Mesendoderm (in vitro differentiated cells): ENCODE data around the gene POLD2.

ENCODE experiments used
- DNase-seq: peaks from one replicate; pipeline ENCODE4 v3.0.0; 2013
- H2AK5ac ChIP-seq: 2 replicates; pipeline ENCODE4 v1.6.1; 2013; ENCODE audit warnings: low read length, inconsistent platforms
- H2BK120ac ChIP-seq: 2 replicates; pipeline ENCODE4 v1.6.1; 2013; ENCODE audit warnings: low read depth, mild to moderate bottlenecking, low read length, moderate library complexity, mixed read lengths
- H2BK15ac ChIP-seq: replicated peaks from 2 replicates; pipeline ENCODE4 v1.6.1; 2013; ENCODE audit warnings: low read depth, mild to moderate bottlenecking, moderate library complexity
- H2BK5ac ChIP-seq: 2 replicates; pipeline ENCODE4 v1.6.1; 2013; ENCODE audit warnings: low read length, inconsistent platforms
- H3K18ac ChIP-seq: 2 replicates; pipeline ENCODE4 v1.6.1; 2013; ENCODE audit warnings: mild to moderate bottlenecking, low read length, mixed read lengths
- H3K23ac ChIP-seq: one replicate; pipeline ENCODE4 v1.6.1; 2013; ENCODE audit warnings: low read length
- H3K27ac ChIP-seq: 2 replicates; pipeline ENCODE4 v1.5.1; 2013; ENCODE audit warnings: low read depth, mild to moderate bottlenecking, inconsistent platforms, low read length, moderate library complexity
- H3K27me3 ChIP-seq: 2 replicates; pipeline ENCODE4 v1.6.1; 2013; ENCODE audit warnings: low read length, control low read depth, mild to moderate bottlenecking, inconsistent platforms; ENCODE audit not compliant: insufficient read depth, poor library complexity
- H3K36me3 ChIP-seq: 2 replicates; pipeline ENCODE4 v1.6.1; 2013; ENCODE audit warnings: low read length, inconsistent platforms; ENCODE audit not compliant: control insufficient read depth, insufficient read depth
- H3K4ac ChIP-seq: one replicate; pipeline ENCODE4 v1.6.1; 2013; ENCODE audit warnings: low read depth, mild to moderate bottlenecking, low read length, moderate library complexity
- H3K4me1 ChIP-seq: 2 replicates; pipeline ENCODE4 v1.6.1; 2013; ENCODE audit warnings: low read depth, low read length, inconsistent platforms; ENCODE audit not compliant: control insufficient read depth
- H3K4me2 ChIP-seq: 2 replicates; pipeline ENCODE4 v1.6.1; 2013; ENCODE audit warnings: low read length
- H3K4me3 ChIP-seq: 2 replicates; pipeline ENCODE4 v1.5.1; 2013; ENCODE audit warnings: mild to moderate bottlenecking, low read length
- H3K56ac ChIP-seq: one replicate; pipeline ENCODE4 v1.6.1; 2013; ENCODE audit warnings: low read length
- H3K79me1 ChIP-seq: 2 replicates; pipeline ENCODE4 v1.6.1; 2013; ENCODE audit warnings: low read length, inconsistent platforms
- H3K79me2 ChIP-seq: 2 replicates; pipeline ENCODE4 v1.6.1; 2013; ENCODE audit warnings: mild to moderate bottlenecking, low read length; ENCODE audit not compliant: control insufficient read depth, insufficient read depth
- H3K9ac ChIP-seq: 2 replicates; pipeline ENCODE4 v1.6.1; 2013; ENCODE audit warnings: low read length, inconsistent platforms
- H4K5ac ChIP-seq: one replicate; pipeline ENCODE4 v1.6.1; 2013; ENCODE audit warnings: low read length
- H4K8ac ChIP-seq: one replicate; pipeline ENCODE4 v1.6.1; 2013; ENCODE audit warnings: low read depth, mild to moderate bottlenecking, control low read depth, low read length, moderate library complexity
- WGBS: extraction: QIAGEN DNeasy Blood & Tissue Kit; methylation state at CpG from one replicate; pipeline ENCODE4 v1.1.7; 2013; ENCODE audit warnings: low lambda C conversion rate, missing lambda C conversion rate; ENCODE audit not compliant: insufficient coverage; ENCODE audit errors: extremely low coverage; 5-methylcytosine and 5-hydroxymethylcytosine counted together

POLD2 gene

DNA sequence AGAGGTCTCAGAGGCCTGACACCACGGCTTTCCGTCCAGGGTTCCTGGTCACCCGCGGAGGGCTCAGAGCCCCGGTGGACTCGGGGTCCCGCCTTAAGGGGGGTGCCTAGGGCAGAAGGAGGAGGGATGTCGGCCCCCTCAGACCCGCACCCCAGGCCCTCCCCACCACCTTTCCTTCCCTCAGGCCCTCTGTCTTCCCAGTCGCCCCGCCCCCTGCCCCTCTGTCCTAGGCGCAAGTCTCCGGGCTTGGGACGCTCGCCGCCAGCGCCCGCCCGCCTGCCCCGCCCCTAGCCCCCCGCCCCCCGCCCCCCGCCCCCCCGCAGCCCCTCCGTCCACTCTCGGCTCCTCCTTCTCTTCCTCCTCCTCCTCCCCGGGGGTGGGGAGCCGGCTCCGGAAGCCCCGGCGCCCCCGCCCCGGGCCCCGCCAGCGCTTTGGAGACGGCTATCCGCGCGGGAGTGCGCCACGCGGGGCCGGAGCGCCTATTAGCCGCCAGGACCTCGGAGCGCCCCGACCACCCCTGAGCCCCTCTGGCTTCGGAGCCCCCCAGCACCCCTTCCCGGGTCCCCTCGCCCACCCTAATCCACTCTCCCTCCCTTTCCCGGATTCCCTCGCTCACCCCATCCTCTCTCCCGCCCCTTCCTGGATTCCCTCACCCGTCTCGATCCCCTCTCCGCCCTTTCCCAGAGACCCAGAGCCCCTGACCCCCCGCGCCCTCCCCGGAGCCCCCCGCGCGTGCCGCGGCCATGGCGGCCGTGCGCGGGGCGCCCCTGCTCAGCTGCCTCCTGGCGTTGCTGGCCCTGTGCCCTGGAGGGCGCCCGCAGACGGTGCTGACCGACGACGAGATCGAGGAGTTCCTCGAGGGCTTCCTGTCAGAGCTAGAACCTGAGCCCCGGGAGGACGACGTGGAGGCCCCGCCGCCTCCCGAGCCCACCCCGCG is 19.2 kb downstream of the POLD2 start, which contains the start of gene AEBP1:
Gene AEBP1 (plus strand): TSS at position 423 of the 937 bp plus-strand sequence. CDS start 321 bp downstream, at position 744.
- H3K4me1 ChIP-seq: no peaks in the 10 kb centered on the region
- H2BK15ac ChIP-seq: no peak within 1 kb of the TSS
- peak within 1 kb of the TSS; percentile 81 for H3K56ac ChIP-seq
- H3K4me3 ChIP-seq: peak within 1 kb of the TSS; percentile 44
- no peaks in the 10 kb centered on the region for H3K79me1 ChIP-seq
- H3K27me3 ChIP-seq: no peaks in the 10 kb centered on the region
- H3K23ac ChIP-seq: no peak within 1 kb of the TSS
- no peaks in the 10 kb centered on the region for H3K36me3 ChIP-seq
- peak within 1 kb of the TSS; percentile 50 for H3K9ac ChIP-seq
- H2BK120ac ChIP-seq: no peak within 1 kb of the TSS
- H2BK5ac ChIP-seq: no peak within 1 kb of the TSS
- H3K27ac ChIP-seq: no peak within 1 kb of the TSS
- H3K4me2 ChIP-seq: peak within 1 kb of the TSS; percentile 7
- no peak within 1 kb of the TSS for H4K8ac ChIP-seq
- H3K18ac ChIP-seq: peak within 1 kb of the TSS; percentile 77
- DNase-seq: peak; percentile 64
- H4K5ac ChIP-seq: no peak within 1 kb of the TSS
- H3K79me2 ChIP-seq: no peaks in the 10 kb centered on the region
- no CpG with 5 or more reads among the region's 87 CpGs for WGBS
- no peak within 1 kb of the TSS for H2AK5ac ChIP-seq
- H3K4ac ChIP-seq: peak within 1 kb of the TSS; percentile 56

DNA sequence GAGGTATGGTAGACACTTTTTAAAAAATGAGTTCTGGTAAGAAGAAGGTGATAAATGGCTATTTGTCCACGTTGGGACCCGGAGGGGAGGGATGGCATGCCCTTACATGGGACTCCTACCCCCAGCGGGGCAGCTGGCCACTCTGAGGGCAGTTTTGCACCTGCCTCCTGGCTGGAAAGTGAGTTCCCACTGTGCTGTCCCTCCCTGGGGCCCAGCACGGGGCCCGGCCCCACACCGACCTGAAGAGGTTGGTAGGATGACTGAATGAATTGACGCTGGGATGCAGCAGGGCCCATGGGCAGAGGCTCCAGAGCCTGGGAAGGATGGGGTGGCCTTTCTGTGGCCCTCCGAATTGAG is 19.8 kb downstream of the POLD2 start:
- peak overlapping the region; percentile 56 for H3K4ac ChIP-seq
- no peaks in the 10 kb centered on the region for H3K79me2 ChIP-seq
- H4K8ac ChIP-seq: no peak overlapping the region
- H2BK120ac ChIP-seq: no peak overlapping the region
- no peaks in the 10 kb centered on the region for H3K4me1 ChIP-seq
- no CpG with 5 or more reads among the region's 8 CpGs for WGBS
- H3K56ac ChIP-seq: peak overlapping the region; percentile 62
- H3K27me3 ChIP-seq: no peaks in the 10 kb centered on the region
- DNase-seq: no peak
- H3K36me3 ChIP-seq: no peaks in the 10 kb centered on the region
- H3K27ac ChIP-seq: no peak overlapping the region
- no peaks in the 10 kb centered on the region for H3K79me1 ChIP-seq
- peak overlapping the region; percentile 39 for H3K9ac ChIP-seq
- no peak overlapping the region for H2BK15ac ChIP-seq
- no peak overlapping the region for H2AK5ac ChIP-seq
- H3K18ac ChIP-seq: peak overlapping the region; percentile 16
- no peak overlapping the region for H2BK5ac ChIP-seq
- H3K4me2 ChIP-seq: peak overlapping the region; percentile 7
- no peak overlapping the region for H4K5ac ChIP-seq
- no peak overlapping the region for H3K23ac ChIP-seq
- peak overlapping the region; percentile 2 for H3K4me3 ChIP-seq

DNA sequence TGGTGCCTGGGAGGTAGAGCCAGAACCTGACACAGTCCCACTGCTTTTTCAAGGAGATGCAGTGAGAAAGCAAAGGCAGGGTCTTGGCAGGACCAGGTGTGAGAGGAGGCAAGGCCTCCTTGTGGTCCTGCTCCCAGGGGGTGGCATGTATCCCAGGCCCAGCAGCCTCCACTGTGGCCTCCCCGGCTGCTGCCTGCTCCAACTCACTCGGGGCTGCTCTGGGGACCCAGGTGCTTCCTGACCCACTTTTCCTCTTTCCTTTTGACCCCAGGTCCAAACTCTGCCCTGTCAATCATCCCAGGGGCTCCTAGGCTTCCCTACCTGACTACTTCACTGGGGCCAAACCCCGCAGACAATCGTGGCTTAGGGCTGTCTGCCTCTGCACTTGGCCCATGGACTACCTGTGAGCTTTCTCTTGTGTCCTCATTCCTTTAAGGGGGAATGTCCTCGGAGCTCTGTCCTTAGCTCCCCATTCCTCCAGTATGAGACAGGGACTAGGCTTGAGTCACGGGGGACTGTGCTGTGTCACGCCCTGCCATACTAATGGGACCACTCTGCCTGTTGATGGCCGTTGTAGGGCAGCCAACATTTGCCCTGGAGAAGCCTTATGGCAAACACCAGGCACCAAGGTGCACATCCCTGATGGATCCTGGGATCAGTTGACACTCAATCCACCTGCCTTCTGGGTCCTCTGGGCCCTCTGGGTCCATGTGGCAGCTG is 20.3 kb downstream of the POLD2 start:
- Histone ChIP-seq H3K79me1 (no peaks in the 10 kb centered on the region), H2AK5ac (no peak overlapping the region), H4K8ac (no peak overlapping the region), H3K4ac (no peak overlapping the region), H3K18ac (no peak overlapping the region), H3K23ac (no peak overlapping the region), H3K79me2 (no peaks in the 10 kb centered on the region), H3K4me1 (no peaks in the 10 kb centered on the region), H2BK120ac (no peak overlapping the region), H3K4me3 (no peak overlapping the region), H3K27me3 (no peaks in the 10 kb centered on the region), H3K9ac (no peak overlapping the region), H2BK5ac (no peak overlapping the region), H3K4me2 (no peak overlapping the region), H3K36me3 (no peaks in the 10 kb centered on the region), H3K56ac (no peak overlapping the region), H3K27ac (no peak overlapping the region), H4K5ac (no peak overlapping the region), H2BK15ac (no peak overlapping the region)
- DNase-seq: no peak
- no CpG with 5 or more reads among the region's 8 CpGs for WGBS

DNA sequence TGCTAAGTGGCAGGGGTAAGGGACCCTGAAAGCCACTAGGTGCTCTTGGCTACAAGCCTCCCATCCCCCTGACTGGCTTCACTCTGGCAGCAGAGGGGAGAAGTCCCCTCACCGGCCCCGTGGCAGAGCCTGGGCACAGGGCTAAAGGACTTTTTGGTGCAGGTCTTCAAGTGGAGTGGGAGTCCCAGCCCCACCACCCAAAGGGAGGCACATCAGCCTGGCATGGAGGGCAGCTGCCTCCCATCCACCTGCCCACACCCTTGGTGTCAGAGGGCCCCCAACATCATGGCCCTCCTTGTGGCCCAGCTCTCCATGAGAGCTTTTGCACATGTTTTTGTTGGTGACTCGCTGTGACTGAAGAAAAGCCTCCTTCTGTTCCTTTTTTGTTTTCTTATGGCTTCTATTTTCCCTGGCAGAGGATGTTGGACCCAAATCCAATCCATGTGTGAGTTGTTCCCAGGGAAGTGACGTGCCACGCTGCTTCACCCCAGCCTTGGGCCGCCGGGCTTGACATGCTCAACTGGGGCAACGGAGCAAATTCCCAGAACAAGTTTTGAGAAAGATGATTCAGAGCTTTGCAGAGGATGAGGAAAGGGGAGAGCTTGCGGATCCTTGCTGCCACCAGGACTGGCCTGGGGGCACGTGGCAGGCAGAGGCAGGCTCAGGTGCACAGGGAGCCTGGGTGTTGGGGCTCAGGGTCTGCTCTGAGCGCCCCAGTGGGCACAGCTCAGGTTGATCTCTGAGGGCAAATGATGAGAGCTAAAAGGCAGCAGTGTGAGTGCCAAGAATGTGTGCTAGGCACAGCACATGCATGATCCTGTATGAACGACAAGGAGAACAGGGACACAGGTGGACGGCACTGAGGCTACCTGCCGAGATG is 21.1 kb downstream of the POLD2 start:
- Histone ChIP-seq H3K4me3 (no peak overlapping the region), H4K5ac (no peak overlapping the region), H3K79me1 (no peaks in the 10 kb centered on the region), H4K8ac (no peak overlapping the region), H3K27ac (no peak overlapping the region), H3K79me2 (no peaks in the 10 kb centered on the region), H3K36me3 (no peaks in the 10 kb centered on the region), H3K56ac (no peak overlapping the region), H3K23ac (no peak overlapping the region), H3K18ac (no peak overlapping the region), H2BK5ac (no peak overlapping the region), H2AK5ac (no peak overlapping the region), H3K27me3 (no peaks in the 10 kb centered on the region), H2BK15ac (no peak overlapping the region), H3K9ac (no peak overlapping the region), H2BK120ac (no peak overlapping the region), H3K4ac (no peak overlapping the region), H3K4me1 (no peaks in the 10 kb centered on the region), H3K4me2 (no peak overlapping the region)
- no peak for DNase-seq
- no CpG with 5 or more reads among the region's 14 CpGs for WGBS

DNA sequence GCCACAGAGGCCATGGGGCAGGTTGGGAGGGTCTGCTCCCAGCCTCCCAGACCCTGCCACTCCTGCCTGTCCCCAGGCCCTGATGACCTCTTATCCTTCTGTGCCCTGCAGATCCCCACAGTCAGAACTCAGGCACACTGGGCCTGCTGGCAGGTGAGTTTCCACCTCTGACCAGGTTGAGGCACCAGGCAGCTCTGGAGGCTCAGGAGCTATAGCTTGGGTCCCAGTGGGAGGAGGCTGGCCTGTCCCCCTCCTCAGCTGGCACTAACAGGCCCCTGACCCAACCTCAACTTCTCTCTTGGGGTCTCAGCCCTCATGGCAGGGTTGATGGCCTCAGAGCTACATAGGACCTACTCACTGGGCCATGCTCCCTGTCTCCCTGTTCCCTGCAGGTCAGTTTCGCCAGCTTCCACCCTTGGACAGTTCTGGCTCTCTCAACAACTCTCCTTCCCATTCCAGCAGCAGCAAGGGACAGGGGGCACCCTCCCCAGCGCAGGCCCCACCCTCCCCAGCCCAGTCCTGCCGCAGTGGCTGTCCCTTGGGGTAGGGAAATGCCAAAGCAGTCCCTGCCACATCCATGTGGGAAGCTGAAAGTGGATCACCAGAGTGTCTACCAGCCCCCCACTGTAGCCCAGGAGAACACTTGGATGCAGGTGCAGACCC is 21.9 kb downstream of the POLD2 start:
- no peak overlapping the region for H3K4ac ChIP-seq
- no peak overlapping the region for H3K27ac ChIP-seq

More for the DNA sequence above, 21.9 kb downstream of the POLD2 start:
- no peak overlapping the region for H4K5ac ChIP-seq
- H3K79me1 ChIP-seq: no peaks in the 10 kb centered on the region
- H3K56ac ChIP-seq: no peak overlapping the region
- no peak overlapping the region for H3K9ac ChIP-seq
- H3K36me3 ChIP-seq: no peaks in the 10 kb centered on the region
- H3K18ac ChIP-seq: no peak overlapping the region
- no peak overlapping the region for H2BK5ac ChIP-seq
- H4K8ac ChIP-seq: no peak overlapping the region
- H2BK15ac ChIP-seq: no peak overlapping the region
- no peaks in the 10 kb centered on the region for H3K27me3 ChIP-seq
- H3K79me2 ChIP-seq: no peaks in the 10 kb centered on the region
- no peak for DNase-seq
- H3K4me1 ChIP-seq: no peaks in the 10 kb centered on the region
- no peak overlapping the region for H2BK120ac ChIP-seq
- H3K23ac ChIP-seq: no peak overlapping the region
- no CpG with 5 or more reads among the region's 3 CpGs for WGBS
- H2AK5ac ChIP-seq: no peak overlapping the region
- H3K4me2 ChIP-seq: no peak overlapping the region
- no peak overlapping the region for H3K4me3 ChIP-seq
